Measurements from ENCODE around the gene TMEM219.

Gene TMEM219

DNA sequence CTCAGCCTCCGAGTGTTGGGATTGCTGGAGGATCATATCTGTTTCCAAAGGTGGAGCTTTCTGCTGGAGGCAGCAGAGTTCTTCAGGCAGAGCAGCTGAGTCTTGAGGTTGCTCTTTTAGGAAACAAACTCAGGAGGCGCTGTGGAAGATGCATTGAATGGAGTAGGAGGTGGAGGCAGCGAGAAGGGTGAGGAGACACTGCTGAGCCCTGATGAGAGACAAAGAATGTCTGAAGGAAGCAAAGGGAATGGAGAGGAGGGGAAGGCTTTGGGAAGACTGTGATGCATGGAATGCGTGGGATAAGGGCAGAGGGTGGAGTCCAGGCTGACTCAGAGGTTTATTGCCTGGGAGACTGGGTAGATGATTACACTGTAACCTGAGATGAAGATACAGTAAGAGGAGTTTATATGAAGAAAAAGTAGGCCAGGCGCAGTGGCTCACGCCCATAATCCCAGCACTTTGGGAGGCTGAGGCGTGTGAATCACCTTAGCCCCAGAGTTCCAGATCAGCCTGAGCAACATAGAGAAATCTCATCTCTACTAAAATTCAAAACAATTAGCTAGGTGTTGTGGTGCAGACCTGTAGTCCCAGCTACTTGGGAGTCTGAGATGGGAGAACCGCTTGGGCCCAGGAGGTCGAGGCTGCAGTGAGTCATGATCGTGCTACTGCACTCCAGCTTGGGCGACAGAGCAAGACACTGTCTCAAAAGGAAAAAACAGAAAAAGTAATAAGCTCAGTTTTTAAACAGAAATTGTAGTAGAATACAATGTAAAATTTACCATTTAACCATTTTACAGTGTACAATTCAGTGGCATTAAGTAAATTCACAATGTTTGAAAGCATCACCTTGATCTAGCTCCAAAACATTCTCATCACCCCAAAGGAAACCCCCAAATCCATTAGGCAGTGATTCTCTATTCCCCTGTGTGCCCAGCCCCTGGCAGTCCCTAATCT is 17.8 kb upstream of the TMEM219 start (continued):
- TF ChIP-seq, protein P1, sequence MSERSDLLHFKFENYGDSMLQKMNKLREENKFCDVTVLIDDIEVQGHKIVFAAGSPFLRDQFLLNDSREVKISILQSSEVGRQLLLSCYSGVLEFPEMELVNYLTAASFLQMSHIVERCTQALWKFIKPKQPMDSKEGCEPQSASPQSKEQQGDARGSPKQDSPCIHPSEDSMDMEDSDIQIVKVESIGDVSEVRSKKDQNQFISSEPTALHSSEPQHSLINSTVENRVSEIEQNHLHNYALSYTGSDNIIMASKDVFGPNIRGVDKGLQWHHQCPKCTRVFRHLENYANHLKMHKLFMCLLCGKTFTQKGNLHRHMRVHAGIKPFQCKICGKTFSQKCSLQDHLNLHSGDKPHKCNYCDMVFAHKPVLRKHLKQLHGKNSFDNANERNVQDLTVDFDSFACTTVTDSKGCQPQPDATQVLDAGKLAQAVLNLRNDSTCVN (tag by site-specific recombination; optimal IDR thresholded peaks at IDR 0.05): peak; percentile 17
- TF ChIP-seq ZNF473 (tag by site-specific recombination; IDR thresholded peaks at IDR 0.05) (no peak), ZNF211 (tag by site-specific recombination; IDR thresholded peaks at IDR 0.05; ENCODE audit: low read depth) (no peak), GFI1B (tag by site-specific recombination; IDR thresholded peaks at IDR 0.05) (no peak), KLF16 (tag by site-specific recombination; IDR thresholded peaks at IDR 0.05) (peak; percentile 90), ZNF416 (tag by site-specific recombination; IDR thresholded peaks at IDR 0.05) (no peak), ZNF37A (tag by site-specific recombination; IDR thresholded peaks at IDR 0.05) (no peak), ZBTB1 (tag by site-specific recombination; IDR thresholded peaks at IDR 0.05) (no peak), FEZF1 (tag by site-specific recombination; IDR thresholded peaks at IDR 0.05) (peak; percentile 90), ZNF133 (tag by site-specific recombination; IDR thresholded peaks at IDR 0.05) (no peak), ZNF184 (tag by site-specific recombination; IDR thresholded peaks at IDR 0.05) (no peak; the same call in none of the 2 replicates), ZBTB17 (tag by site-specific recombination; IDR thresholded peaks at IDR 0.05) (peak; percentile 100), ZFP3 (tag by site-specific recombination; IDR thresholded peaks at IDR 0.05; ENCODE audit: low read depth) (no peak), ZSCAN23 (tag by site-specific recombination; IDR thresholded peaks at IDR 0.05) (peak; percentile 63; the same call in 1 of the 2 replicates), ZNF548 (tag by site-specific recombination; IDR thresholded peaks at IDR 0.05) (no peak), BCL11A (tag by site-specific recombination; IDR thresholded peaks at IDR 0.05; ENCODE audit: low read depth) (peak; percentile 91), ZNF776 (tag by site-specific recombination; IDR thresholded peaks at IDR 0.05; ENCODE audit: borderline replicate concordance) (no peak), ZFP69B (tag by site-specific recombination; IDR thresholded peaks at IDR 0.05) (peak; percentile 91; the same call in 1 of the 2 replicates), ZNF341 (tag by site-specific recombination; IDR thresholded peaks at IDR 0.05; ENCODE audit: low read depth) (peak; percentile 78), ZNF2 (tag by site-specific recombination; IDR thresholded peaks at IDR 0.05) (peak; percentile 99)
- TF ChIP-seq, protein P2, sequence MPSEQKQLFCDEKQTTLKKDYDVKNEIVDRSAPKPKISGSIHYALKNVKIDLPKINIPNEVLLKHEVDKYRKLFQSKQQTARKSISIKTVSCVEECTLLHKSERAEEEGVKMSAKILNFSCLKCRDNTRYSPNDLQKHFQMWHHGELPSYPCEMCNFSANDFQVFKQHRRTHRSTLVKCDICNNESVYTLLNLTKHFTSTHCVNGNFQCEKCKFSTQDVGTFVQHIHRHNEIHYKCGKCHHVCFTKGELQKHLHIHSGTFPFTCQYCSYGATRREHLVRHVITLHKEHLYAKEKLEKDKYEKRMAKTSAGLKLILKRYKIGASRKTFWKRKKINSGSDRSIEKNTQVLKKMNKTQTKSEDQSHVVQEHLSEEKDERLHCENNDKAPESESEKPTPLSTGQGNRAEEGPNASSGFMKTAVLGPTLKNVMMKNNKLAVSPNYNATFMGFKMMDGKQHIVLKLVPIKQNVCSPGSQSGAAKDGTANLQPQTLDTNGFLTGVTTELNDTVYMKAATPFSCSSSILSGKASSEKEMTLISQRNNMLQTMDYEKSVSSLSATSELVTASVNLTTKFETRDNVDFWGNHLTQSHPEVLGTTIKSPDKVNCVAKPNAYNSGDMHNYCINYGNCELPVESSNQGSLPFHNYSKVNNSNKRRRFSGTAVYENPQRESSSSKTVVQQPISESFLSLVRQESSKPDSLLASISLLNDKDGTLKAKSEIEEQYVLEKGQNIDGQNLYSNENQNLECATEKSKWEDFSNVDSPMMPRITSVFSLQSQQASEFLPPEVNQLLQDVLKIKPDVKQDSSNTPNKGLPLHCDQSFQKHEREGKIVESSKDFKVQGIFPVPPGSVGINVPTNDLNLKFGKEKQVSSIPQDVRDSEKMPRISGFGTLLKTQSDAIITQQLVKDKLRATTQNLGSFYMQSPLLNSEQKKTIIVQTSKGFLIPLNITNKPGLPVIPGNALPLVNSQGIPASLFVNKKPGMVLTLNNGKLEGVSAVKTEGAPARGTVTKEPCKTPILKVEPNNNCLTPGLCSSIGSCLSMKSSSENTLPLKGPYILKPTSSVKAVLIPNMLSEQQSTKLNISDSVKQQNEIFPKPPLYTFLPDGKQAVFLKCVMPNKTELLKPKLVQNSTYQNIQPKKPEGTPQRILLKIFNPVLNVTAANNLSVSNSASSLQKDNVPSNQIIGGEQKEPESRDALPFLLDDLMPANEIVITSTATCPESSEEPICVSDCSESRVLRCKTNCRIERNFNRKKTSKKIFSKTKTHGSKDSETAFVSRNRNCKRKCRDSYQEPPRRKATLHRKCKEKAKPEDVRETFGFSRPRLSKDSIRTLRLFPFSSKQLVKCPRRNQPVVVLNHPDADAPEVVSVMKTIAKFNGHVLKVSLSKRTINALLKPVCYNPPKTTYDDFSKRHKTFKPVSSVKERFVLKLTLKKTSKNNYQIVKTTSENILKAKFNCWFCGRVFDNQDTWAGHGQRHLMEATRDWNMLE (tag by site-specific recombination; conservative IDR thresholded peaks at IDR 0.05; ENCODE audit: low read depth): 0 out of 2 replicates have a peak, but pooled peaks have one; percentile 15
- TF ChIP-seq, protein P3, sequence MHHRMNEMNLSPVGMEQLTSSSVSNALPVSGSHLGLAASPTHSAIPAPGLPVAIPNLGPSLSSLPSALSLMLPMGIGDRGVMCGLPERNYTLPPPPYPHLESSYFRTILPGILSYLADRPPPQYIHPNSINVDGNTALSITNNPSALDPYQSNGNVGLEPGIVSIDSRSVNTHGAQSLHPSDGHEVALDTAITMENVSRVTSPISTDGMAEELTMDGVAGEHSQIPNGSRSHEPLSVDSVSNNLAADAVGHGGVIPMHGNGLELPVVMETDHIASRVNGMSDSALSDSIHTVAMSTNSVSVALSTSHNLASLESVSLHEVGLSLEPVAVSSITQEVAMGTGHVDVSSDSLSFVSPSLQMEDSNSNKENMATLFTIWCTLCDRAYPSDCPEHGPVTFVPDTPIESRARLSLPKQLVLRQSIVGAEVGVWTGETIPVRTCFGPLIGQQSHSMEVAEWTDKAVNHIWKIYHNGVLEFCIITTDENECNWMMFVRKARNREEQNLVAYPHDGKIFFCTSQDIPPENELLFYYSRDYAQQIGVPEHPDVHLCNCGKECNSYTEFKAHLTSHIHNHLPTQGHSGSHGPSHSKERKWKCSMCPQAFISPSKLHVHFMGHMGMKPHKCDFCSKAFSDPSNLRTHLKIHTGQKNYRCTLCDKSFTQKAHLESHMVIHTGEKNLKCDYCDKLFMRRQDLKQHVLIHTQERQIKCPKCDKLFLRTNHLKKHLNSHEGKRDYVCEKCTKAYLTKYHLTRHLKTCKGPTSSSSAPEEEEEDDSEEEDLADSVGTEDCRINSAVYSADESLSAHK (tag by site-specific recombination; IDR thresholded peaks at IDR 0.05): peak; percentile 44
- TF ChIP-seq, protein P4, sequence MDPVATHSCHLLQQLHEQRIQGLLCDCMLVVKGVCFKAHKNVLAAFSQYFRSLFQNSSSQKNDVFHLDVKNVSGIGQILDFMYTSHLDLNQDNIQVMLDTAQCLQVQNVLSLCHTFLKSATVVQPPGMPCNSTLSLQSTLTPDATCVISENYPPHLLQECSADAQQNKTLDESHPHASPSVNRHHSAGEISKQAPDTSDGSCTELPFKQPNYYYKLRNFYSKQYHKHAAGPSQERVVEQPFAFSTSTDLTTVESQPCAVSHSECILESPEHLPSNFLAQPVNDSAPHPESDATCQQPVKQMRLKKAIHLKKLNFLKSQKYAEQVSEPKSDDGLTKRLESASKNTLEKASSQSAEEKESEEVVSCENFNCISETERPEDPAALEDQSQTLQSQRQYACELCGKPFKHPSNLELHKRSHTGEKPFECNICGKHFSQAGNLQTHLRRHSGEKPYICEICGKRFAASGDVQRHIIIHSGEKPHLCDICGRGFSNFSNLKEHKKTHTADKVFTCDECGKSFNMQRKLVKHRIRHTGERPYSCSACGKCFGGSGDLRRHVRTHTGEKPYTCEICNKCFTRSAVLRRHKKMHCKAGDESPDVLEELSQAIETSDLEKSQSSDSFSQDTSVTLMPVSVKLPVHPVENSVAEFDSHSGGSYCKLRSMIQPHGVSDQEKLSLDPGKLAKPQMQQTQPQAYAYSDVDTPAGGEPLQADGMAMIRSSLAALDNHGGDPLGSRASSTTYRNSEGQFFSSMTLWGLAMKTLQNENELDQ (tag by site-specific recombination; IDR thresholded peaks at IDR 0.05; ENCODE audit: low read depth): no peak

Measured in HEK293 (cell line).